ENCODE measurements around the gene ARHGAP21. TPM values are rescaled to one million over a fixed set of nuclear protein-coding genes. Genes with fewer than 3 reads are reported as not detected.

Gene ARHGAP21
- total RNA-seq, 1 donor from 2014 or later, result 88.0 TPM

DNA sequence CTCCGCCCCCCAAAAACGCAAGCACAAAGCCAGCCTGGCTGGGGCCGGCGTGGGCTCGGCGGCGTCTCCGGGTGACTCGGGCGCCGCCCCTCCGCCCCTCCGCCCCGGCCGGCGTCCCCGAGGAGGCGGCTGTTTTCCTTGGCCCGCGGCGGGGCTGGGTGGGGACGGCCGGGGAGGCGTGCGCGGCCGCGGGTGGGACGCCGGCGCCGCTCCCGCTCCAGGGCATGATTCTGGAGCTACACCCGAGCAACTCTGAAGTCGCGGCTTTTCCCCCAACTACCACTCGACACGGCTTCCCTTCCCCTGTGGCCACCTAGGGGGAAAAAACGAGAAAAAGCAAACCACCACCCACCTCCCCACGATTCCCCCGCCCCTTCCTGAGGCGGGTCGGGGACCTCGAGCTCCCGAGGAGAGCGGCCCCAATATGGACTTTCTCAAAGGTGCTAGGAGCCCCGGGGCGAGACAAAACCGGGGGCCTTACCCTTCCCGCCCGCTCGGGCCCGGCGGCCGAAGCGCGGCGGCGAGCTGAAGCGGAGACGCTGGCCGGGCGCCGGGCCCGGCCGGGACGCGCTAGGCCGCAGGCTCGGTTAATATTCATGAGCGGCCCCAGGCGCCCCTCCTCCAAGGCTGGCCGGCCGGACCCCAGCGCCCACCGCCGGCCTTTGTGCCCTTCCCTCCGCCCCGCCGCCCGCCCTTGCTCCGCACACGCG is 856 bp downstream of the ARHGAP21 start:
- peak; percentile 40 for DNase-seq (ENCODE audit: low spot score, unreplicated experiment)
- Mint-ChIP-seq H3K36me3 (ENCODE audit: insufficient read depth) (no peaks in the 10 kb centered on the region), H3K4me3 (ENCODE audit: low read depth) (peak overlapping the region; percentile 87), H3K9me3 (ENCODE audit: low read depth) (no peaks in the 10 kb centered on the region), H3K27me3 (peaks cover 3% of the 10 kb centered on the region), H3K27ac (peak overlapping the region; percentile 97), H3K4me1 (ENCODE audit: low read depth) (peaks cover 27% of the 10 kb centered on the region)
- TF ChIP-seq, protein P1, sequence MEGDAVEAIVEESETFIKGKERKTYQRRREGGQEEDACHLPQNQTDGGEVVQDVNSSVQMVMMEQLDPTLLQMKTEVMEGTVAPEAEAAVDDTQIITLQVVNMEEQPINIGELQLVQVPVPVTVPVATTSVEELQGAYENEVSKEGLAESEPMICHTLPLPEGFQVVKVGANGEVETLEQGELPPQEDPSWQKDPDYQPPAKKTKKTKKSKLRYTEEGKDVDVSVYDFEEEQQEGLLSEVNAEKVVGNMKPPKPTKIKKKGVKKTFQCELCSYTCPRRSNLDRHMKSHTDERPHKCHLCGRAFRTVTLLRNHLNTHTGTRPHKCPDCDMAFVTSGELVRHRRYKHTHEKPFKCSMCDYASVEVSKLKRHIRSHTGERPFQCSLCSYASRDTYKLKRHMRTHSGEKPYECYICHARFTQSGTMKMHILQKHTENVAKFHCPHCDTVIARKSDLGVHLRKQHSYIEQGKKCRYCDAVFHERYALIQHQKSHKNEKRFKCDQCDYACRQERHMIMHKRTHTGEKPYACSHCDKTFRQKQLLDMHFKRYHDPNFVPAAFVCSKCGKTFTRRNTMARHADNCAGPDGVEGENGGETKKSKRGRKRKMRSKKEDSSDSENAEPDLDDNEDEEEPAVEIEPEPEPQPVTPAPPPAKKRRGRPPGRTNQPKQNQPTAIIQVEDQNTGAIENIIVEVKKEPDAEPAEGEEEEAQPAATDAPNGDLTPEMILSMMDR (IDR thresholded peaks at IDR 0.05; ENCODE audit: unreplicated experiment), result peak; percentile 17

DNA sequence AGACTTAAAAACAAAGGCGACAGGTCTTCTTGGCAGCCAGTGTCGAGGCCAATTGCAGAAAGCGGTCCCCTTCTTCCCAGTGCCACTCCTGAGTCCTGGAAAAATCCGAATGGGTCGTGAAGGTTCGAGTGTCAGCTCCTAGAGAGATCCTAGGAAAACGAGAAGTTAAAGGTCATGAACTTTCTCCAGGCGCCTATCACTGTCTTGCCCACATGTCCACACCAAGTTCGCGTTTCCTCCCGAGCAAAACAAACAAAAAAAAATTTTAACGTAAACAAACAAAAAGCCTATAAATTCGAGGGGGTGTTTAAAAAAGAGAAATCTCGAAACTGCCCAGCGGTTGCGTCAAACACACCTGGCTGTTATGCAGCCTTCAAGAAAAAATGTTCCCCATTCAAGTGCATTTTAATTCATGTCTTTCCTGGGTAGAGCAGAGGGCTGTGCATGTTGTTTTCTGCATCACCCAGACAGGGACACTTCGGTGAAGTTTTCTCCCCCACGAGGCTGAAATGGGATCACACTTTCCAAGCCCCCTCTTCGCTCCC is 1.5 kb downstream of the ARHGAP21 start:
- peaks cover 27% of the 10 kb centered on the region for H3K4me1 Mint-ChIP-seq (ENCODE audit: low read depth)
- TF ChIP-seq, protein P1 (IDR thresholded peaks at IDR 0.05; ENCODE audit: unreplicated experiment), result no peak
- peak overlapping the region; percentile 97 for H3K27ac Mint-ChIP-seq
- H3K27me3 Mint-ChIP-seq, result peaks cover 3% of the 10 kb centered on the region
- no peaks in the 10 kb centered on the region for H3K36me3 Mint-ChIP-seq (ENCODE audit: insufficient read depth)
- DNase-seq (ENCODE audit: low spot score, unreplicated experiment), result no peak
- H3K4me3 Mint-ChIP-seq (ENCODE audit: low read depth), result peak overlapping the region; percentile 83
- no peaks in the 10 kb centered on the region for H3K9me3 Mint-ChIP-seq (ENCODE audit: low read depth)

DNA sequence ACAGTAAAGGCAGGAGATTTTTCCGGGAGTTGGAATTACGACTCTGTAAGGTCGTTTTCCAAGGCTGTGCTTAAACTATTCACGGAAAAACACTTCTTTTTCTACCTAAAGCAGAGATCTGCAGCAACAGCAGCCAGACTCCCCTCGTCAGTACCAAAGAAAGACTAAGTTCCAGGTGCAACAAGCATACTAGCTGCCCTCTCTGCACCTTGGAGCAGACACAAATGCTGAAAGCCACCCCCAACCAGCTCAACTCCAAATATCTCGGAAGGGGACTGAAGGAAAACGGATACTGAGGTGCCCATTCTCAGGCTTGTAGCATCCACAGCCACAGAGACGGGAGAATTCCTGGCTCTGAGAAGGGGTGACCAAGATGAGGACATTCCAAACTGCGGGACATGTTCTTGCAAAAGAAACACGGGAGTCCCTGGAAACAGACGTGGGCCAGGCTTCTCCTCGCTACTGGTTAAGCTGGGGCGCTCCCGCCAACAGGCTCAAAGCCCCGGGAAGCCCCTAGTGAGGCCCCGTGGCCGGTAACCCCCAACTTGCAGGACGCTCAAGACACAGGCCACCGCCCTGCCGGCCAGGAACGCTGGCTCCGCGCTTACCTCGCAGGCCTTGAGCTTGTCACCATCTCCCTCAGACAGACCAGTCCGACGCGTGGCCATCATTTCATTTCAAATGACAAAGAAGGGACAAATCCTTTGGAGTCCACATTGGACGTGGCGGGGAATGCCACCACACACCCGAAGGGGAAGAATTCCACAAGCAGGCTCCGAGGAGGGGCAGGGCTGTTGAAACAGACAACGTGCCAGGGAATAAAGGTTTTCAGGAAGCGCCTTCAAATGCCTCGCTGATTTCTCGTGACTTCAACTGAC is 2.2 kb downstream of the ARHGAP21 start:
- peak; percentile 30 for DNase-seq (ENCODE audit: low spot score, unreplicated experiment)
- peaks cover 27% of the 10 kb centered on the region for H3K4me1 Mint-ChIP-seq (ENCODE audit: low read depth)
- no peaks in the 10 kb centered on the region for H3K9me3 Mint-ChIP-seq (ENCODE audit: low read depth)

DNA sequence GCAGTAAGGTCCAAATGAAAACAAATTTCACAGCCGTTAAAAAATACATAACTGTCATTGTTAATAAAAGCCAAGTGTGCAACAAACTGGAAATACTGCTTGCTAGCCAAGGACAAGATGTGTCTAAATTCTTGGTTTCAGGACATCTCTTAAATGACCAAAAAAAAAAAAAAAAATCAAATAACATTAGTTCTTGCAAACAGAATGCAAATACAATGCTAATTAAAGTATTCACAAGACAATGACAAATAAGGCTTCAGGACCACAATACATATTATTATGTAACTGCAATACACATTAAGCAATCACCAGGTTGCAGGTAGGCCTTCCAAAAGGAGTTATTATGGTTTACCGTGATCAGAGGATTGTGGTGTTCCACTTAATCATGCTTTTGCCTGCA is 3.6 kb downstream of the ARHGAP21 start:
- no peak for DNase-seq (ENCODE audit: low spot score, unreplicated experiment)
- TF ChIP-seq, protein P1 (IDR thresholded peaks at IDR 0.05; ENCODE audit: unreplicated experiment), result no peak
- Mint-ChIP-seq H3K4me3 (ENCODE audit: low read depth) (peak overlapping the region; percentile 83), H3K9me3 (ENCODE audit: low read depth) (no peaks in the 10 kb centered on the region), H3K27me3 (no peaks in the 10 kb centered on the region), H3K36me3 (ENCODE audit: insufficient read depth) (no peaks in the 10 kb centered on the region), H3K27ac (no peak overlapping the region), H3K4me1 (ENCODE audit: low read depth) (peaks cover 26% of the 10 kb centered on the region)

More for the DNA sequence above, 2.2 kb downstream of the ARHGAP21 start:
- Mint-ChIP-seq H3K36me3 (ENCODE audit: insufficient read depth) (no peaks in the 10 kb centered on the region), H3K4me3 (ENCODE audit: low read depth) (peak overlapping the region; percentile 83), H3K27me3 (peaks cover 1% of the 10 kb centered on the region), H3K27ac (peak overlapping the region; percentile 97)
- TF ChIP-seq, protein P1 (IDR thresholded peaks at IDR 0.05; ENCODE audit: unreplicated experiment), result no peak
